Measurements from ENCODE around the gene FNDC3A. TPM values are rescaled to one million over a fixed set of nuclear protein-coding genes. Genes with fewer than 3 reads are reported as not detected.
A peak's percentile ranks its signal among the peaks of the same experiment; 100 is the strongest.

FNDC3A gene
- total and polyA plus RNA-seq, 9 of the 15 experiments (the other 6 are each of a cell fraction or from before 2014, with no cell fraction given): 4.1 to 22.0 (median 13.5) TPM

GRCh38 chr13:49247643-49248621 is 272.2 kb downstream of the FNDC3A start, which contains the start of gene CDADC1:
Gene CDADC1, plus strand, starts transcription at chr13:49247925. Its CDS starts 113 bp downstream, at chr13:49248038.
- Histone ChIP-seq H3K9ac (ENCODE audit: insufficient read depth in 1 of 2, low read depth in 2 of 2, low read length in 2 of 2) (peak within 1 kb of the TSS; percentile 79 to 97), H3K36me3 (ENCODE audit: control insufficient read depth, insufficient read depth, low read length) (peaks cover 5% of the 10 kb centered on the region; the same call in 1 of the 3 replicates), H3K27ac (ENCODE audit: extremely low read depth, low read depth, low read length) (peak within 1 kb of the TSS; percentile 80), H3K79me2 (ENCODE audit: control insufficient read depth, insufficient read depth, low read length) (peaks cover 12% of the 10 kb centered on the region; the same call in 2 of the 3 replicates), H3K27me3 (ENCODE audit: control insufficient read depth in 2 of 2, insufficient read depth in 2 of 2, low read length in 2 of 2) (no peaks in the 10 kb centered on the region), H3K4me3 (peak within 1 kb of the TSS; percentile 80), H3K4me1 (replicated peaks in 1 of 2; ENCODE audit: control insufficient read depth in 2 of 2, insufficient read depth in 2 of 2, low read length in 2 of 2) (peaks cover 0 to 3% of the 10 kb centered on the region in 2 experiments; a peak in 2 of 5 replicates), H3K9me1 (ENCODE audit: control insufficient read depth, insufficient read depth, low read length) (no peaks in the 10 kb centered on the region), H3K9me3 (replicated peaks; ENCODE audit: control insufficient read depth, insufficient read depth, low read depth, low read length) (no peaks in the 10 kb centered on the region), H4K20me1 (replicated peaks; ENCODE audit: control insufficient read depth, insufficient read depth, low read length) (no peaks in the 10 kb centered on the region), H3K4me2 (ENCODE audit: insufficient read depth, low read length) (peak within 1 kb of the TSS; percentile 83), H2AFZ (ENCODE audit: low read depth, low read length) (peak within 1 kb of the TSS; percentile 93)
- peak; percentile 90 to 95 (median 92) for DNase-seq (ENCODE audit: extremely low read depth in 1 of 4, low spot score in 3 of 4)
- POLR2A ChIA-PET: interaction anchor here (0.6 to 1.3 kb wide), 8 partner anchors 10 to 249 kb away, joined by 3 to 4 read pairs (median 3); no protein-coding TSS in a partner anchor
- CTCF ChIA-PET (ENCODE audit: low intra/inter-chr PET ratio): no interaction called here
- in situ Hi-C loops (cut with MboI) (no loop called here), intact Hi-C loops (cut with micrococcal nuclease) (no loop called here)
- 0% methylated on average over 52 of the region's 56 CpGs for WGBS (ENCODE audit: insufficient coverage, low coverage, missing lambda C conversion rate)
- peak; percentile 97 for FAIRE-seq
- ATAC-seq: peak; percentile 95
- TSS peak; percentile 68 for BruUV-seq (replicated peaks)
- TF ChIP-seq SLC30A9 (CRISPR knock-in tag; IDR thresholded peaks at IDR 0.05) (no peak), EP400 (IDR thresholded peaks at IDR 0.05) (peak; percentile 62; the same call in 1 of the 2 replicates), POLR2H (tag; IDR thresholded peaks at IDR 0.05; ENCODE audit: low read depth) (peak; percentile 57), MEIS2 (IDR thresholded peaks at IDR 0.05; ENCODE audit: partially characterized antibody) (peak; percentile 15), TFAP4 (CRISPR knock-in tag; IDR thresholded peaks at IDR 0.05; ENCODE audit: borderline replicate concordance) (peak; percentile 76), ATF3 (IDR thresholded peaks at IDR 0.05) (peak; percentile 96), ATF3 (CRISPR knock-in tag; conservative IDR thresholded peaks at IDR 0.05) (no peak), CREM (IDR thresholded peaks at IDR 0.05; ENCODE audit: low read depth) (peak; percentile 99), CREB1 (IDR thresholded peaks at IDR 0.05) (peak; percentile 97), CREB1 (CRISPR knock-in tag; IDR thresholded peaks at IDR 0.05) (peak; percentile 98), ESRRA (IDR thresholded peaks at IDR 0.05; ENCODE audit: borderline replicate concordance, low read depth) (peak; percentile 43; the same call in 1 of the 2 replicates), NONO (IDR thresholded peaks at IDR 0.05; ENCODE audit: low read depth in 2 of 2, low read length in 1 of 2) (no peak), NBN (IDR thresholded peaks at IDR 0.05; ENCODE audit: low read depth) (peak; percentile 98), TAF1 (IDR thresholded peaks at IDR 0.05; ENCODE audit: control insufficient read depth, extremely low read depth, insufficient read depth, low read length, severe bottlenecking) (peak; percentile 60), SIN3A (IDR thresholded peaks at IDR 0.05; ENCODE audit: borderline replicate concordance in 2 of 2, control insufficient read depth in 1 of 2, low read depth in 2 of 2, low read length in 2 of 2) (peak in 1 of 2 experiments; percentile 92; a peak in 3 of 4 replicates), BACH1 (tag; IDR thresholded peaks at IDR 0.05) (peak; percentile 44; the same call in 1 of the 2 replicates), LCOR (CRISPR knock-in tag; IDR thresholded peaks at IDR 0.05) (0 out of 2 replicates have a peak, but pooled peaks have one; percentile 19), CBFA2T2 (conservative IDR thresholded peaks at IDR 0.05) (no peak), PYGO2 (tag; IDR thresholded peaks at IDR 0.05) (no peak)
